Liver (tissue), 3 donors: Measurements from ENCODE around the gene RAPGEF6.
"Not testable (repeated sequence)": the region's sequence is repeated elsewhere in the genome, so short reads cannot be mapped to it uniquely, and the experiment has no call there.

Experiments used
- CTCF ChIP-seq: fragments of 150-350 bp; IDR thresholded peaks from 2 replicates; pipeline ENCODE4 v1.5.1; 2017; ENCODE audit warnings: improper control_type of control experiment, low read depth, low read length; ENCODE audit not compliant: missing input control
- GABPA ChIP-seq, 2 donors: IDR thresholded peaks in 1 of 2; conservative IDR thresholded peaks in 1 of 2; 2 replicates each; pipeline ENCODE4 v1.6.1; 2016; ENCODE audit warnings: antibody characterized with exemption in 2 of 2, mild to moderate bottlenecking in 1 of 2, moderate library complexity in 1 of 2
- HNF4G ChIP-seq: IDR thresholded peaks from 2 replicates; pipeline ENCODE4 v1.6.1; 2016; ENCODE audit warnings: antibody characterized with exemption
- JUND ChIP-seq, 2 donors: IDR thresholded peaks; 2 replicates each; pipeline ENCODE4 v1.6.1; 2016; ENCODE audit warnings: antibody characterized with exemption in 2 of 2
- MAX ChIP-seq: IDR thresholded peaks from 2 replicates; pipeline ENCODE4 v1.6.1; 2016; ENCODE audit warnings: antibody characterized with exemption
- RAD21 ChIP-seq, 2 donors: IDR thresholded peaks; 2 replicates each; pipeline ENCODE4 v1.6.1; 2016; ENCODE audit warnings: antibody characterized with exemption in 2 of 2, mild to moderate bottlenecking in 2 of 2
- REST ChIP-seq: IDR thresholded peaks from 2 replicates; pipeline ENCODE4 v1.6.1; 2016; ENCODE audit warnings: antibody characterized with exemption, mild to moderate bottlenecking
- TAF1 ChIP-seq: conservative IDR thresholded peaks from 2 replicates; pipeline ENCODE4 v1.6.1; 2016; ENCODE audit warnings: antibody characterized with exemption, mild to moderate bottlenecking
- YY1 ChIP-seq: IDR thresholded peaks from 2 replicates; pipeline ENCODE4 v1.6.1; 2016; ENCODE audit warnings: antibody characterized with exemption, mild to moderate bottlenecking
- donor health status: healthy.
- donor health status: healthy.

GRCh38 chr5:131593436-131593835 is 41.6 kb downstream of the RAPGEF6 start:
- not testable (repeated sequence) for TF ChIP-seq YY1; CTCF; RAD21 (IDR thresholded peaks at IDR 0.05); TAF1; REST; JUND (IDR thresholded peaks at IDR 0.05); HNF4G; GABPA (IDR thresholded peaks at IDR 0.05 in 1 of 2, conservative IDR thresholded peaks at IDR 0.05 in 1 of 2); MAX
